Omental fat pad (tissue), 4 donors: ENCODE measurements around the gene KMT2B. TPM values are rescaled to one million over a fixed set of nuclear protein-coding genes. Genes with fewer than 3 reads are reported as not detected.

Source experiments
- ATAC-seq: fragments of 150-250 bp; one replicate; pipeline ENCODE4 v1.9.1; 2016; ENCODE audit warnings: mild to moderate bottlenecking, moderate library complexity; ENCODE audit not compliant: low FRiP score
- DNase-seq: peaks from one replicate; pipeline ENCODE4 v3.0.0-alpha.2; 2019; ENCODE audit warnings: low spot score
- total RNA-seq, 4 donors: library from RNA; depleted of rRNA; stranded (reverse); fragments of >200 nt; gene quantifications; one replicate each; pipeline ENCODE4 v1.1.0, GENCODE V29; 2016
- TF ChIP-seq, protein P1 (sequence below), 3 donors: fragments of 450-650 bp; IDR thresholded peaks; one replicate each; pipeline ENCODE4 v1.5.1; 2016 to 2017; ENCODE audit warnings: antibody characterized with exemption in 3 of 3, mild to moderate bottlenecking in 3 of 3, moderate library complexity in 2 of 3

KMT2B gene
- total RNA-seq, 4 donors from 2014 or later = 11.5 to 28.7 (median 19.8) TPM

DNA sequence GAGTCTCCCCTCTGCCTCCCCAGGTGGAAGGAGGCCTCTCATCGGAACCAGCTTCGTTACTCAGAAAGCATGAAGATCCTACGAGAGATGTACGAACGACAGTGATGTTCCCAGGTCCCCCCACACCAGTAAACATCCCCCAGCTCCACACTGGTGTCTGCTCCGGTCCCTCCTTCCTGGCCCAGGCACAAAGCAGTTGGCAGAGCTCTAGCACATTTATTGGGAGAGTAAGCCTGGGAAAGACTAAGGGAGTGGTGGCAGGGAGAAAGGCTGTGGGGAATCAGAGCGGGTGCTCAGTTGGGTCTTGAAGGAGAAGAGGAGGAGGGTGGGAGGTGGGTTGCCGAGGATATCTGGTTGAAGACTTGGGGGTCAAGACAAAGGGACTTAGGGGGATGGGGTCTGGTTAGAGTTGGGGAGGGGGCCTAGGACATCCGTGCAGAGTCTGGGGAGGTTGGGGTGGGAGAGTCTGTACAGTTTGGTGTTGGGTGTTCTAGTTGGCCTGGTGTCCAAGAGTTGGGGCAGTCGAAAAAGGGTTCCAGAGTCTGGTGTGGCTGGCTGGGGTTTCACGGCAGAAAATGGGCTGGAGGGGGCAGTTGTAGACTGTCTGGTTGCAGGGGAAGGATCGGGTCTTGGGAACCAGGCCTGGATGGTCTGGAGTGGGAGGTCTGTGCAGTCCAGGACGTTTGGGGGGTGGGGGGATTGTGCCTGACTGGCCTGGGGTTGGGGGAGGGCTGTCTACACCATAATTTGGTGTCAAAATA, 36.7 kb downstream of the KMT2B start:
- TF ChIP-seq, protein P1, sequence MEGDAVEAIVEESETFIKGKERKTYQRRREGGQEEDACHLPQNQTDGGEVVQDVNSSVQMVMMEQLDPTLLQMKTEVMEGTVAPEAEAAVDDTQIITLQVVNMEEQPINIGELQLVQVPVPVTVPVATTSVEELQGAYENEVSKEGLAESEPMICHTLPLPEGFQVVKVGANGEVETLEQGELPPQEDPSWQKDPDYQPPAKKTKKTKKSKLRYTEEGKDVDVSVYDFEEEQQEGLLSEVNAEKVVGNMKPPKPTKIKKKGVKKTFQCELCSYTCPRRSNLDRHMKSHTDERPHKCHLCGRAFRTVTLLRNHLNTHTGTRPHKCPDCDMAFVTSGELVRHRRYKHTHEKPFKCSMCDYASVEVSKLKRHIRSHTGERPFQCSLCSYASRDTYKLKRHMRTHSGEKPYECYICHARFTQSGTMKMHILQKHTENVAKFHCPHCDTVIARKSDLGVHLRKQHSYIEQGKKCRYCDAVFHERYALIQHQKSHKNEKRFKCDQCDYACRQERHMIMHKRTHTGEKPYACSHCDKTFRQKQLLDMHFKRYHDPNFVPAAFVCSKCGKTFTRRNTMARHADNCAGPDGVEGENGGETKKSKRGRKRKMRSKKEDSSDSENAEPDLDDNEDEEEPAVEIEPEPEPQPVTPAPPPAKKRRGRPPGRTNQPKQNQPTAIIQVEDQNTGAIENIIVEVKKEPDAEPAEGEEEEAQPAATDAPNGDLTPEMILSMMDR (IDR thresholded peaks at IDR 0.05) = no peak
- DNase-seq (no peak), ATAC-seq (no peak)

DNA sequence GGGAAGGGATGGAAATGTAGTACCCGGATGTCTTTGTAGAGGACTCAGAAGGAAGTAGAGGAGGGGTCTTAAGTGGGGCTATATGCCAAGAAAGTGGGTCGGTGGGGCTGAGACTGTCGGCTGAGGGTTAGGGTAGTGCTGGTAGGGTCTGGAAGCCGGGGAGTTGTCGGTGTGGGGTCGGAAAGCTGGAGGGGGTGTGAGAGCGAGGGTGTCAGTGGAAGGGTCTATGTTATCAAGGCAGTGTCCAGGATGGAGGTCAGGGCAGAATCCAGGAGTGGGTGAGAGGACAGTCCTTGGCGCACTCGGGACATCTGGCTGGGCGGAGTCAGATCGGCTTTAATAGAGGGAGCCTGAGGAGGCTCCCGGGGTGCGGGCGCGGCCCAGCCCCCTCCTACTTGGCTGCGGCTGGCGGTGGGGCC, 37.3 kb downstream of the KMT2B start:
- no peak for ATAC-seq
- no peak for DNase-seq
- TF ChIP-seq, protein P1 (IDR thresholded peaks at IDR 0.05) = no peak

DNA sequence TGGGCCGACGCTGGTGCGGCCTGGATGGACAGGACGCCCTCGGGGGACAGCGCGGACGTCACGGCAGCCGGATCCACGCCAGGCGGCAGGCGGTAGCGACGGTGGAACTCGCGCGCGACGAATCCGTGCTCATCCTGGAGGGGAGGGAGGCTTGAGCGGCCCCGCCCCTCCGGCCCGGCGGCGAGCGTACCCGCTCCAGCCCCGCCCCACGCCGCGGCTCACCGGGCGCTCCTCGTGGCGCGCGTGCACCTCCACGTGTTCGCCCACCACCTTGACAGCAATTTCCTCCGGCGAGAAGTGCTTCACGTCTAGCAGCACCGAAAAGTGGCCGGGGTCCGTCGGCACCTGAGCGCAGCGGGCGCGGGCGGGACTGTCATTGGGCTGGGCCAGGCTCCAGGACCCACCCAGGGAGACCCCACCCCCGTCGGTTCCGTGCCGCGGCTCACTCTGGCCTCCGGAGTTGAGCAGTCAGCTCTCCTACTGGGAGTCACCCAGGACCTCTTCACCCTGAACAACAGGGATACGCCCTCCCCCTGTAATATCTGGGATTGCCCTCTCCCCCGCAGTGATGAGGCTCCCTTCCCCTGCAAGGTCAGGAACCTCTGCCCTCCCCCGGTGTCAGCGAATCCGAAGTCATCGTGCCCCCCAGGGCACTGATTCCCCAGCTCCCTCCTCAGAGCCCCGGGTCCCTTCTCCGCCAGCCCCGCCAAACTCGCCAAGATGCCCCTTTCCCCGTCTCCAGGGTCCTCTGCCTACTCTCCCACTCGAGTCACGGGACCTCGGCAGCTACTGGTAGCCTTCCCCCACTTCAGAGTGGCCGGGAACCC, 38.0 kb downstream of the KMT2B start:
- TF ChIP-seq, protein P1 (IDR thresholded peaks at IDR 0.05) = no peak
- DNase-seq (peak; percentile 36), ATAC-seq (peak; percentile 33)

DNA sequence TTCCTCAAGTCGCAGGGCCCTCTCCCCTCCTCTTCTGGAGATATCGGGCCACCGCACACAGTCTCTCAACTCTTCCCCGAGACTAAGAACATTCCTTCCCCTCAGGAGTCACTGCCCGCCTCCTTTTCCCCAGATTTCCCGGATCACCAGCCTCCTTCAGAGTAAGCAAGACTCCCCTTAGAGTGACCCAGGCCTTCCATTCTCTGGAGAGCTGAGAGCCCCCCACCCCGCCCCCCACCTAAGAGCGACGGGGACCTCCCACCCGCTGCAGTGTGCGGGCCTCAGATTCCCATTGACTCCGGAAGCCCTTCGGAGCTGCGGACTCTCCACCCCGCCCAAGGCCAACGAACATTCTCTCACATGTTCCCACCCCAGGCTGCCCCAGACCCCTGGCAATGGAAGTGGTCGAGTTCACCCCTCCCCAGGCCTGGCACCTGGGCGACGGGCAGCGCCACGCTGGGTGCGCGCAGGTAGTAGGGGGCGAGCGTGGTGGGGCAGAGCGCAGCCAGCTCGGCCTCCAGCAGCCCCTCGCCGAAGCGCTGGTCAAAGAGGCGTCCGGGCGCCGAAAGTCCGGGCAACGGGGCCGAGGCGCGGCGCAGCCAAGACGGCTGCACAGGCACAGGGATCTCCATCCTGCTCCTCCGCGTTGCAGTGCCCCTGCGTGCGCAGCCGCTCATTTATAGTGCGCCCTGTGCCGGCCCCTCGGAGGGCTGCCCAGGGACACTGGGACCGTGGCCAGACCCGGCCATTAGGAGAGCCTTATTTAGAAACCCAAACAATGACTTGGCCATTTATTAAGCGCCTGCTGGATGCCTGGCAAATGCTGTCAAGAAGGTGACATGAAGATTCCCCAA, 38.8 kb downstream of the KMT2B start, which contains the start of gene HSPB6:
TSS of gene HSPB6 (minus strand) at position 653 of the 854 bp plus-strand sequence. CDS start at position 632, 21 bp downstream.
- TF ChIP-seq, protein P1 (IDR thresholded peaks at IDR 0.05) = no peak
- ATAC-seq (no peak), DNase-seq (no peak)

DNA sequence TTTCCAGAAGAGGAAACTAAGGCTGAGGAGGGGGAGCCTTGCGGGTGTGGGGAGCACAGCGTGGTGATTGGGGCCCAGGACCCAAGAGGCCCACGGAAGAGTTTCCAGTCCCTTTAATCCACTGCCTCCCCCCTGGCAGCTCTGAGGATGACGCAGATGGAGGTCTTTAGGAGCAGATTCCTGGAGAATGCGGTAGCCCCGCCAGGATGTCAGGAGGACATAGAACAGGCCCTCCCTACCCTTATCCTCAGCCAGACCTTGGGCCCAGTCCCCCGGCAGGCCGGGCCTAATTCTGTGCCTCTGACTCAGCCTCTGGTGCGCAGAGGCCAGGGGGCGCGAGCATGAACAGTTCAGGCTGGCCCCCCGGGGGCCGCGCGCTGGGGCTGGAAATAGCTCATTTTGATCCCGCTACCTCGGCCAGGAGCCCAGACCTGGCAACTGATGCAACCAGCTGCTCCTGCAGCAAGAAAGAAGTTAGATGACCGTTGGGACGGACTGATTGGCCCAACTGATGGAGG, 39.5 kb downstream of the KMT2B start:
- DNase-seq (peak; percentile 53), ATAC-seq (peak; percentile 79)
- TF ChIP-seq, protein P1 (IDR thresholded peaks at IDR 0.05) = no peak
